ENCODE results near the gene SAMD4B. TPM values are rescaled to one million over a fixed set of nuclear protein-coding genes. Genes with fewer than 3 reads are reported as not detected.

SAMD4B gene
- total RNA-seq, 1 donor from 2014 or later, result 60.7 TPM

DNA sequence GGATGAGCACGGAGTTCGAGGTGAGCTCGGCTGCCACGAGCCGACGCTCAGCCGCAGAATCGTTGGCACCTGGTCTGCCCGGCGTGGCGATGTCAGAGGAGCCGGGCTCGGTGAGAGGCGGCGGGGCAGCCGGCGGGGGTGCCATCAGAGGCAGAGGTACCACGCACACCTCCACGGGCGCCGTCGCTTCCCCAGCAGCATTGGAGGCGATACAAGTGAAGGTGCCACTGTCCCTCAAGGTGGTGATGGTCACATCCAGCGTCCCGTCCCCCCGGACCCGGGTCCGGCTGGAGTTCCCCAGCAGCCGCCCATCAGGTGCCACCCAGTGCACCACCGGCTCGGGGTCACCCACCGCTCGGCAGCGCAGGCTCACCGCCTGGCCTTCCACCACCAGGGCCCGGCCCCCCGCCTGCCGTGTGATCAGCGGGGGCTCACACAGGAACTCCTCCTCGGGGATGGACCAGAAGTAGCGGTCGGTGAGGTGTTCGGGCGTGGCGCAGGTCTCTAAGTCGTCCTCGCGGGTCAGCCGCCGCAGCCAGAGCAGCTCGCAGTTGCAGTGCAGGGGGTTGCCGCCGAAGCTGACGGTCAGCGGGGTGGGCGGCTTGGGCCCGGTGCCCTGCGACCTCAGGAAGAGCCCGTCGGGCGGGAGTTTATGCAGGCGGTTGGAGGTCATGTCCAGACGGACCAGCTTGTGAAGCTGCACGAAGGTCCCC, 28.0 kb upstream of the SAMD4B start:
- ATAC-seq (ENCODE audit: low read depth) (no peak), DNase-seq (no peak)
- Mint-ChIP-seq H3K4me1 (no peaks in the 10 kb centered on the region), H3K36me3 (ENCODE audit: low read depth) (peaks cover 8% of the 10 kb centered on the region), H3K27ac (no peak overlapping the region), H3K27me3 (peaks cover 2% of the 10 kb centered on the region), H3K9me3 (no peaks in the 10 kb centered on the region), H3K4me3 (no peak overlapping the region)
- TF ChIP-seq, protein P1, sequence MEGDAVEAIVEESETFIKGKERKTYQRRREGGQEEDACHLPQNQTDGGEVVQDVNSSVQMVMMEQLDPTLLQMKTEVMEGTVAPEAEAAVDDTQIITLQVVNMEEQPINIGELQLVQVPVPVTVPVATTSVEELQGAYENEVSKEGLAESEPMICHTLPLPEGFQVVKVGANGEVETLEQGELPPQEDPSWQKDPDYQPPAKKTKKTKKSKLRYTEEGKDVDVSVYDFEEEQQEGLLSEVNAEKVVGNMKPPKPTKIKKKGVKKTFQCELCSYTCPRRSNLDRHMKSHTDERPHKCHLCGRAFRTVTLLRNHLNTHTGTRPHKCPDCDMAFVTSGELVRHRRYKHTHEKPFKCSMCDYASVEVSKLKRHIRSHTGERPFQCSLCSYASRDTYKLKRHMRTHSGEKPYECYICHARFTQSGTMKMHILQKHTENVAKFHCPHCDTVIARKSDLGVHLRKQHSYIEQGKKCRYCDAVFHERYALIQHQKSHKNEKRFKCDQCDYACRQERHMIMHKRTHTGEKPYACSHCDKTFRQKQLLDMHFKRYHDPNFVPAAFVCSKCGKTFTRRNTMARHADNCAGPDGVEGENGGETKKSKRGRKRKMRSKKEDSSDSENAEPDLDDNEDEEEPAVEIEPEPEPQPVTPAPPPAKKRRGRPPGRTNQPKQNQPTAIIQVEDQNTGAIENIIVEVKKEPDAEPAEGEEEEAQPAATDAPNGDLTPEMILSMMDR (IDR thresholded peaks at IDR 0.05), result no peak
- CTCF ChIA-PET, result no interaction called here
- intact Hi-C loops (cut with micrococcal nuclease), result no loop called here
- POLR2A ChIA-PET, result interaction anchor here (0.6 kb wide), 1 partner anchor 18 kb away, joined by 5 read pairs; no protein-coding TSS in a partner anchor

DNA sequence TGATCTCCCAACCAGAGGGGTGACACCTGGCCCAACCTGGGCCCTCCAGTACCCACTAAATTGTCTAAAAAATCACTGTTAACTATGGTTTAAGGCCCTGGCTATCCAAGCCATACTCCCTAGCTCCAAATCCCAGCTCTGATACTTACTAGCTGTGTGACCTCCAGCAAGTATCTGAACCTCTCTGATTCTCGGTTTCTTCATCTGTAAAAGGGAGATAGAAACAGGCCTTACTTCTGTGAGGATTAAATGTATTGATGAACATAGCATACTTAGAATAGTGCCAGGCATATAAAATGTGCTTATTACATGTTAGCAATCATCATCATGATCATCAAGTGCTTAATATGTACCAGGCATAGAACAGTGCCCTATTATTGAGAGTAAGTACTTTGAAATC, 26.3 kb upstream of the SAMD4B start:
- H3K27me3 Mint-ChIP-seq, result peaks cover 2% of the 10 kb centered on the region
- H3K9me3 Mint-ChIP-seq, result no peaks in the 10 kb centered on the region
- intact Hi-C loops (cut with micrococcal nuclease), result no loop called here
- ATAC-seq (ENCODE audit: low read depth) (no peak), DNase-seq (no peak)
- POLR2A ChIA-PET, result no interaction called here
- H3K4me3 Mint-ChIP-seq, result no peak overlapping the region
- H3K36me3 Mint-ChIP-seq (ENCODE audit: low read depth), result peaks cover 8% of the 10 kb centered on the region
- H3K4me1 Mint-ChIP-seq, result peaks cover 6% of the 10 kb centered on the region
- TF ChIP-seq, protein P1 (IDR thresholded peaks at IDR 0.05), result no peak
- CTCF ChIA-PET, result no interaction called here
- H3K27ac Mint-ChIP-seq, result no peak overlapping the region

DNA sequence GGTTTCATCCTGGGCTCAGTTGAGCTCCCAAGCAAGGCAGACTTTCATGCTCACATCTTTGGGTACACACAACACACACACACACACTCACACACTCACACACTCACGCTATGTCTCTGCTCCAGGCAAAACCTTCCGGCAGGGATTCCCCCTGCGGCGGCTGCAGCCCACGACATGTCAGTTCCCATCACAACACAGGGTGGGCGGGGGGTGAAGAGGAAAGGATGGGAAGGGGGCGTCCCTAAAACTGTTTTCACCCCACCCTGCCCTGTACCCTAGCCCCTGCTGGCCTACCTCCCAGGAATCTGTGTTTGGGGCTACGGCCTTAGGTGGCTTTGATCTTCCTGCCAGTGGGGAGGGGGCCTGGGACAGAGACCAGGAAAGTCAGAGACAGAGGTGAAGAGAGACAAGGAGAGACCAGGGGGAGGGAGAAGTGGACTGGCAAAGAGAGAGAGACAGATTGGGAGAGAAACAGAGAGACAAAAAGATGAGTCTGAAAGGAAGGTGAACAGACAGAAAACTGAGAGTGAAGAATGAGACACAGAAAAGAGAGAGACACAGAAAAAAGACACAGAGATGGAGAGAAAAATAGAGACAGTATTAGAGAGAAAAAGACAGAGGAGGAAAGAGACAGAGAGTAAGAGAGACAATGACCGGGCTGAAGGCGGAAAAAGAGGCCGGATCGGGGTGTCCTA, 25.4 kb upstream of the SAMD4B start:
- POLR2A ChIA-PET, result no interaction called here
- H3K9me3 Mint-ChIP-seq, result no peaks in the 10 kb centered on the region
- no peak overlapping the region for H3K4me3 Mint-ChIP-seq
- H3K4me1 Mint-ChIP-seq, result peaks cover 11% of the 10 kb centered on the region
- CTCF ChIA-PET, result interaction anchor here (1.2 kb wide), 1 partner anchor 12 kb away, joined by 3 read pairs; no protein-coding TSS in a partner anchor
- peaks cover 6% of the 10 kb centered on the region for H3K36me3 Mint-ChIP-seq (ENCODE audit: low read depth)
- TF ChIP-seq, protein P1 (IDR thresholded peaks at IDR 0.05), result no peak
- ATAC-seq (ENCODE audit: low read depth) (no peak), DNase-seq (no peak)
- H3K27ac Mint-ChIP-seq, result no peak overlapping the region
- intact Hi-C loops (cut with micrococcal nuclease), result no loop called here
- H3K27me3 Mint-ChIP-seq, result peaks cover 2% of the 10 kb centered on the region

DNA sequence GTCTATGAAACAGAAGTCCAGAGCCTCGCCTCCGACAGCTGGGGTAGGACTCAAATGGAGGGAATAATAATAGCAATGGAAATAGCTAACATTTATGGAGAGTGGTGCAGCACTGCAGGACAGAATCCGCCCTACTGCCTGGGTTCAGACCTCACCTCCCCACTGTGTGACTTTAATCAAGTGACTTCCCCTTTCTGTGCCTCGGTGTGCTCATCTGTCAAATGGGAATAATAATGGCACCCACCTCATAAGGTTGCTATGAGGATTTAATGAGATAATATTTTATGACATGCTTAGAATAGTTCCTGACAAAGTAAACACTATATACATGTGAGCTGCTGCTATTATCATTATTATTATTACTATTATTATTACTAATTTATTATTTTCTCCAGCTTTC, 24.7 kb upstream of the SAMD4B start:
- intact Hi-C loops (cut with micrococcal nuclease), result no loop called here
- ATAC-seq (ENCODE audit: low read depth) (no peak), DNase-seq (no peak)
- POLR2A ChIA-PET, result no interaction called here
- TF ChIP-seq, protein P1 (IDR thresholded peaks at IDR 0.05), result no peak
- no peaks in the 10 kb centered on the region for H3K9me3 Mint-ChIP-seq
- H3K27ac Mint-ChIP-seq, result no peak overlapping the region
- peaks cover 2% of the 10 kb centered on the region for H3K27me3 Mint-ChIP-seq
- no peak overlapping the region for H3K4me3 Mint-ChIP-seq
- peaks cover 6% of the 10 kb centered on the region for H3K36me3 Mint-ChIP-seq (ENCODE audit: low read depth)
- CTCF ChIA-PET, result interaction anchor here (1.2 kb wide), 1 partner anchor 11 kb away, joined by 3 read pairs; no protein-coding TSS in a partner anchor
- H3K4me1 Mint-ChIP-seq, result peaks cover 11% of the 10 kb centered on the region

DNA sequence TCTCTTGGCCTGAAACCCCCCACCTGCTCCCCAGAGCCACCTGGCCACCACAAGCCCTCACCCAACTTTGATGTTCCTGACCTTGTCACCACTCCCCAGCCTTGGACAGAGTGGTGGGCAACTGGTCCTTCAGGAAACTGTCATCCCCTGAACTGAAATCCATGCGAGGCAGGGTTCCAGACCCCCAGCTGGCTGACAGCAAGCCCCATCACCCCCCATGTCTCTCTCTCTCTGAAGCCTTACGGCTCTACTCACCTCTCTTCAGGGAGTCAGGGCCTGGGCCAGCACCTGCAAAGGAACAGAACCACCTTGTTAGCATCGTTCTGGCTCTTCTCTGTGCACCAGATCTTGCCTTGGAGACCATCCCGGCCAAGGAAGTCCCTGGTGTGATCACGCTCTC, 24.1 kb upstream of the SAMD4B start:
- Mint-ChIP-seq H3K4me3 (no peak overlapping the region), H3K27ac (no peak overlapping the region), H3K36me3 (ENCODE audit: low read depth) (peaks cover 5% of the 10 kb centered on the region), H3K9me3 (no peaks in the 10 kb centered on the region), H3K27me3 (peaks cover 2% of the 10 kb centered on the region), H3K4me1 (peaks cover 13% of the 10 kb centered on the region)
- CTCF ChIA-PET, result no interaction called here
- DNase-seq (no peak), ATAC-seq (ENCODE audit: low read depth) (no peak)
- TF ChIP-seq, protein P1 (IDR thresholded peaks at IDR 0.05), result no peak
- POLR2A ChIA-PET, result no interaction called here
- intact Hi-C loops (cut with micrococcal nuclease), result no loop called here

Measured in activated B cell treated with CpG ODN at 0.5 μM for 24 hours (primary cell).